ENCODE data around the gene XBP1. TPM values are rescaled to one million over a fixed set of nuclear protein-coding genes. Genes with fewer than 3 reads are reported as not detected.
A peak's percentile ranks its signal among the peaks of the same experiment; 100 is the strongest.

Gene XBP1
- total and polyA plus RNA-seq, 2 donors (not counting 3 experiments of a cell fraction or from before 2014, with no cell fraction given): 90.4 to 102 TPM

DNA sequence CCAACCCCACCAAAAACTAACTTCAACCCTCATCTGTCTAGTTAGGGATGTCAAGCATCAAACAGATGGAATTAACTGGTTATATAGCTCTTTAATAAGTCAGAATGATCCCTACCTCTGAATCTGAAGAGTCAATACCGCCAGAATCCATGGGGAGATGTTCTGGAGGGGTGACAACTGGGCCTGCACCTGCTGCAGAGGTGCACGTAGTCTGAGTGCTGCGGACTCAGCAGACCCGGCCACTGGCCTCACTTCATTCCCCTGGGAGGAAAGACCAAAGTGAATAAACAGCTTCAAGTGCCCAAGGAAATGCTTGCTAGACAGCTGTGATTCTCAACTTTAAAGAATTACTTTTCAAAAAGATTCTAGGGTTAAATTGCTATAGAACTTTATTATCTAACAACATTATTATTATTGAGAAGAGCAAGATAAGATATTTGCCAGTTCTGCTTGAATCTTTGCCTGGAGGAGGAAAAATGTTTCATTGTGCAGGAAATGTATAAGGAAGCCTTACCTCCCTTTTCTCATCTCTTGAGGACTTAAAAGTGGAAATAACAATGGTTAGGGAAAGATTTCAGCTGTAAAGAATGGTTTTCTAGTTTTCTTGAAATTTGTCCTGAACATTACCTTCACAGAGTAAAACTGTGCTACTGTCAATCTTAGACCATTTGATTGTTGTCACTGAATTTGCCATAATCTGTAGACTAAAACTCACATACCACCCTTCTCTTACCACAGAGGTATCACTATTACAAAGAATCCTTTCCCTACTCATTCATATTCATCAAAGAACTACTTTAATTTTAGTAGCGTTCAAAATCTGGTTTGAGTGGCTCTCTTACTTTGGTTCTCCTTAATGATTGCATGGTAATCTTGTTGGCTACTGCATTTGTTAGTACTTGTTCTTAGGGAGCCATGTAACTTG is 4.2 kb downstream of the XBP1 start:
- no TSS peak for BruUV-seq (replicated peaks)
- dilution Hi-C loops (cut with MboI; ENCODE audit: extremely low pct_ligation_motif_present, low sequenced_read_pairs): no loop called here
- Histone ChIP-seq H3K4me1 (ENCODE audit: control insufficient read depth, extremely low read depth, insufficient read depth, low read length) (peaks cover 16% of the 10 kb centered on the region), H3K36me3 (ENCODE audit: control insufficient read depth in 2 of 2, extremely low read depth in 1 of 2, insufficient read depth in 2 of 2, low read length in 2 of 2) (peaks cover 27 to 28% of the 10 kb centered on the region in 2 experiments), H3K27ac (ENCODE audit: insufficient read depth, low read depth, low read length) (no peak overlapping the region), H3K9ac (replicated peaks; ENCODE audit: extremely low read depth, insufficient read depth, low read length) (no peak overlapping the region), H3K4me3 (replicated peaks in 1 of 3; ENCODE audit: insufficient read depth in 1 of 3, low read depth in 1 of 3, low read length in 3 of 3) (no peak overlapping the region), H4K20me1 (replicated peaks; ENCODE audit: control insufficient read depth, extremely low read depth, insufficient read depth, low read length) (peaks cover 13% of the 10 kb centered on the region), H3K27me3 (ENCODE audit: control insufficient read depth in 2 of 2, insufficient read depth in 2 of 2, low read length in 2 of 2) (no peaks in the 10 kb centered on the region), H3K9me1 (replicated peaks; ENCODE audit: control insufficient read depth, extremely low read depth, insufficient read depth, low read length) (no peaks in the 10 kb centered on the region), H3K9me3 (replicated peaks; ENCODE audit: control insufficient read depth, insufficient read depth, low read length) (no peaks in the 10 kb centered on the region), H3K4me2 (ENCODE audit: insufficient read depth, low read length) (no peak overlapping the region), H3K79me2 (ENCODE audit: control insufficient read depth, insufficient read depth, low read length) (peaks cover 63% of the 10 kb centered on the region), H2AFZ (ENCODE audit: low read depth, low read length) (no peak overlapping the region)
- intact Hi-C loops (cut with micrococcal nuclease): no loop called here
- DNase-seq (ENCODE audit: low read depth, low spot score) (no peak), FAIRE-seq (no peak)
- POLR2A ChIA-PET: no interaction called here
- CTCF ChIA-PET: interaction anchor here (1.3 to 2.0 kb wide), 3 partner anchors 32 to 245 kb away, joined by 5 read pairs; no protein-coding TSS in a partner anchor
- TF ChIP-seq MAX (IDR thresholded peaks at IDR 0.05; ENCODE audit: insufficient read depth, insufficient read length) (no peak), POLR2A (IDR thresholded peaks at IDR 0.05; ENCODE audit: low read depth, low read length) (peak; percentile 48)

DNA sequence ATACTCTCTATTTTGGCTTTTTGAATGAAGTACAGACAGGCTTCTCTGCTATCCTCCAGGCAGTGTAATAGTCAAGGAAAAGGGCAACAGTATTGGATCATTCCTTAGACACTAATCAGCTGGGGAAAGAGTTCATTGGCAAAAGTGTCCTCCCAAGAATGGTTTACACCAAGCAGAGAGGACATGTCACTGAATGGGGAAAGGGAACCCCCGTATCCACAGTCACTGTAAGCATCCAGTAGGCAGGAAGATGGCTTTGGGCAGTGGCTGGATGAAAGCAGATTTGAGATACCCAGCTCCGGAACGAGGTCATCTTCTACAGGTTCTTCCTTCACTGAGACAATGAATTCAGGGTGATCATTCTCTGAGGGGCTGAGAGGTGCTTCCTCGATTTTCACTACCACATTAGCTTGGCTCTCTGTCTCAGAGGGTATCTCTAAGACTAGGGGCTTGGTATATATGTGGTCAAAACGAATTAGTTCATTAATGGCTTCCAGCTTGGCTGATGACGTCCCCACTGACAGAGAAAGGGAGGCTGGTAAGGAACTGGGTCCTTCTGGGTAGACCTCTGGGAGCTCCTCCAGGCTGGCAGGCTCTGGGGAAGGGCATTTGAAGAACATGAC is 5.2 kb downstream of the XBP1 start:
- FAIRE-seq (no peak), DNase-seq (ENCODE audit: low read depth, low spot score) (no peak)
- Histone ChIP-seq H3K79me2 (ENCODE audit: control insufficient read depth, insufficient read depth, low read length) (peaks cover 57% of the 10 kb centered on the region), H4K20me1 (replicated peaks; ENCODE audit: control insufficient read depth, extremely low read depth, insufficient read depth, low read length) (peaks cover 13% of the 10 kb centered on the region), H3K4me1 (ENCODE audit: control insufficient read depth, extremely low read depth, insufficient read depth, low read length) (peaks cover 12% of the 10 kb centered on the region), H3K36me3 (ENCODE audit: control insufficient read depth in 2 of 2, extremely low read depth in 1 of 2, insufficient read depth in 2 of 2, low read length in 2 of 2) (peaks cover 27 to 28% of the 10 kb centered on the region in 2 experiments), H3K27me3 (ENCODE audit: control insufficient read depth in 2 of 2, insufficient read depth in 2 of 2, low read length in 2 of 2) (no peaks in the 10 kb centered on the region), H3K27ac (ENCODE audit: insufficient read depth, low read depth, low read length) (no peak overlapping the region), H3K9ac (replicated peaks; ENCODE audit: extremely low read depth, insufficient read depth, low read length) (no peak overlapping the region), H3K4me3 (replicated peaks in 1 of 3; ENCODE audit: insufficient read depth in 1 of 3, low read depth in 1 of 3, low read length in 3 of 3) (no peak overlapping the region), H2AFZ (ENCODE audit: low read depth, low read length) (no peak overlapping the region), H3K9me3 (replicated peaks; ENCODE audit: control insufficient read depth, insufficient read depth, low read length) (no peaks in the 10 kb centered on the region), H3K4me2 (ENCODE audit: insufficient read depth, low read length) (no peak overlapping the region), H3K9me1 (replicated peaks; ENCODE audit: control insufficient read depth, extremely low read depth, insufficient read depth, low read length) (no peaks in the 10 kb centered on the region)
- CTCF ChIA-PET: interaction anchor here (1.3 to 2.0 kb wide), 3 partner anchors 33 to 246 kb away, joined by 5 read pairs; no protein-coding TSS in a partner anchor
- POLR2A ChIA-PET: no interaction called here
- TF ChIP-seq FOS (IDR thresholded peaks at IDR 0.05; ENCODE audit: borderline replicate concordance, insufficient read depth, low read length): no peak
- TF ChIP-seq, protein P1, sequence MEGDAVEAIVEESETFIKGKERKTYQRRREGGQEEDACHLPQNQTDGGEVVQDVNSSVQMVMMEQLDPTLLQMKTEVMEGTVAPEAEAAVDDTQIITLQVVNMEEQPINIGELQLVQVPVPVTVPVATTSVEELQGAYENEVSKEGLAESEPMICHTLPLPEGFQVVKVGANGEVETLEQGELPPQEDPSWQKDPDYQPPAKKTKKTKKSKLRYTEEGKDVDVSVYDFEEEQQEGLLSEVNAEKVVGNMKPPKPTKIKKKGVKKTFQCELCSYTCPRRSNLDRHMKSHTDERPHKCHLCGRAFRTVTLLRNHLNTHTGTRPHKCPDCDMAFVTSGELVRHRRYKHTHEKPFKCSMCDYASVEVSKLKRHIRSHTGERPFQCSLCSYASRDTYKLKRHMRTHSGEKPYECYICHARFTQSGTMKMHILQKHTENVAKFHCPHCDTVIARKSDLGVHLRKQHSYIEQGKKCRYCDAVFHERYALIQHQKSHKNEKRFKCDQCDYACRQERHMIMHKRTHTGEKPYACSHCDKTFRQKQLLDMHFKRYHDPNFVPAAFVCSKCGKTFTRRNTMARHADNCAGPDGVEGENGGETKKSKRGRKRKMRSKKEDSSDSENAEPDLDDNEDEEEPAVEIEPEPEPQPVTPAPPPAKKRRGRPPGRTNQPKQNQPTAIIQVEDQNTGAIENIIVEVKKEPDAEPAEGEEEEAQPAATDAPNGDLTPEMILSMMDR (IDR thresholded peaks at IDR 0.05; ENCODE audit: extremely low read depth in 1 of 2, insufficient read depth in 1 of 2, low read depth in 1 of 2, low read length in 2 of 2): no peak
- no peak for TF ChIP-seq GATA2 (IDR thresholded peaks at IDR 0.05; ENCODE audit: insufficient read depth, insufficient read length, low read depth, low read length)
- TF ChIP-seq MAX (IDR thresholded peaks at IDR 0.05; ENCODE audit: insufficient read depth, insufficient read length): no peak
- no peak for TF ChIP-seq MYC (IDR thresholded peaks at IDR 0.05; ENCODE audit: low read depth, low read length)
- TF ChIP-seq EZH2 (IDR thresholded peaks at IDR 0.05; ENCODE audit: borderline replicate concordance, low read depth, low read length, severe bottlenecking): no peak
- no peak for TF ChIP-seq JUN (IDR thresholded peaks at IDR 0.05; ENCODE audit: borderline replicate concordance, insufficient read depth, insufficient read length, low read depth)
- no peak for TF ChIP-seq POLR2AphosphoS5 (IDR thresholded peaks at IDR 0.05; ENCODE audit: insufficient read depth, low read depth, low read length)
- no peak for TF ChIP-seq POLR2A (IDR thresholded peaks at IDR 0.05; ENCODE audit: low read depth, low read length)
- intact Hi-C loops (cut with micrococcal nuclease): no loop called here
- no TSS peak for BruUV-seq (replicated peaks)
- dilution Hi-C loops (cut with MboI; ENCODE audit: extremely low pct_ligation_motif_present, low sequenced_read_pairs): no loop called here

All from endothelial cell of umbilical vein (primary cell).